HCT116 (cell line): ENCODE measurements around the gene TNRC6C. TPM values are rescaled to one million over a fixed set of nuclear protein-coding genes. Genes with fewer than 3 reads are reported as not detected.

Experiments
- ATAC-seq: fragments of 200-7000 bp; cut with Tn5 transposase; 2 replicates; pipeline ENCODE4 v1.9.1; 2020; ENCODE audit warnings: mild to moderate bottlenecking, moderate library complexity
- BruUV-seq: library from RNA; stranded (reverse); fragments of 400-500 nt; replicated peaks from 2 replicates; lab custom pipeline; 2021; lab: Mats Ljungman, UMichigan
- CTCF ChIA-PET: fragments of 300-600 bp; sonication (Branson Sonifier 250); formaldehyde crosslinking; loops from one replicate; lab custom pipeline; 2021; ENCODE audit warnings: antibody characterized with exemption; lab: Charles Lee
- POLR2A ChIA-PET: fragments of 300-600, 350-600 bp; sonication (Branson Sonifier 250); formaldehyde crosslinking; loops from one replicate; lab custom pipeline; 2021; ENCODE audit warnings: antibody characterized with exemption; lab: Charles Lee
- RAD21 ChIA-PET, 2 experiments: fragments of 300-600 bp; sonication (Branson Sonifier 250); formaldehyde crosslinking; loops; one replicate each; lab custom pipeline; 2023; ENCODE audit warnings: low total read pairs in 2 of 2; ENCODE audit not compliant: uncharacterized antibody in 2 of 2, unreplicated experiment in 2 of 2, low non-redundant PET in 1 of 2; lab: Charles Lee
- DNase-seq: peaks from one replicate; pipeline ENCODE4 v3.0.0-alpha.2; 2010; ENCODE audit warnings: low read depth, low spot score
- H2AFZ ChIP-seq: fragments of 200-600 bp; shearing (Covaris generic), sonication (generic); 2 replicates; pipeline ENCODE4 v1.6.1; 2017; ENCODE audit warnings: low read depth, mixed run types, mixed read lengths, antibody characterized with exemption, low read length; ENCODE audit not compliant: poor library complexity, severe bottlenecking
- H3K27ac ChIP-seq: 2 replicates; pipeline ENCODE4 v1.5.1; 2012; ENCODE audit warnings: low read depth, low read length
- H3K27me3 ChIP-seq: fragments of 200-600 bp; sonication (generic); 2 replicates; pipeline ENCODE4 v1.6.1; 2016; ENCODE audit warnings: mixed run types, low read length, mixed read lengths; ENCODE audit not compliant: insufficient read depth
- H3K36me3 ChIP-seq, 2 experiments: fragments of 200-500 bp in 1 of 2; fragments of 200-600 bp in 1 of 2; sonication (Bioruptor generic) in 1 of 2; sonication (generic) in 1 of 2; 2 replicates each; pipeline versions ENCODE4 v1.5.1 to v1.6.1; 2014 to 2016; ENCODE audit warnings: low read length in 2 of 2, inconsistent platforms in 1 of 2, mixed read lengths in 1 of 2, mixed run types in 1 of 2; ENCODE audit not compliant: insufficient read depth in 2 of 2, control insufficient read depth in 1 of 2
- H3K4me1 ChIP-seq, 2 experiments: fragments of 200-600 bp in 1 of 2; sonication (generic) in 1 of 2; 2 replicates each; pipeline versions ENCODE4 v1.5.1 to v1.6.1; 2012 to 2017; ENCODE audit warnings: low read length in 2 of 2, inconsistent platforms in 1 of 2, mild to moderate bottlenecking in 1 of 2, mixed read lengths in 1 of 2, mixed run types in 1 of 2, moderate library complexity in 1 of 2; ENCODE audit not compliant: insufficient read depth in 2 of 2, control insufficient read depth in 1 of 2
- H3K4me2 ChIP-seq: fragments of 200-600 bp; sonication (generic); 2 replicates; pipeline ENCODE4 v1.6.1; 2017; ENCODE audit warnings: mixed run types, low read length, mixed read lengths
- H3K4me3 ChIP-seq, 2 experiments: fragments of 200-600 bp in 1 of 2; sonication (generic) in 1 of 2; replicated peaks in 1 of 2; 2 replicates each; pipeline ENCODE4 v1.5.1; 2011 to 2016; ENCODE audit warnings: low read length in 2 of 2, control low read depth in 1 of 2, low read depth in 1 of 2, mild to moderate bottlenecking in 1 of 2, mixed read lengths in 1 of 2, mixed run types in 1 of 2
- H3K79me2 ChIP-seq: fragments of 200-600 bp; sonication (generic); 2 replicates; pipeline ENCODE4 v1.6.1; 2017; ENCODE audit warnings: mild to moderate bottlenecking, mixed run types, low read length, moderate library complexity, mixed read lengths; ENCODE audit not compliant: insufficient read depth
- H3K9ac ChIP-seq: fragments of 200-600 bp; sonication (generic); 2 replicates; pipeline ENCODE4 v1.6.1; 2016; ENCODE audit warnings: low read length, mixed read lengths
- H3K9me2 ChIP-seq: fragments of 200-600 bp; sonication (generic), shearing (Covaris generic); 2 replicates; pipeline ENCODE4 v1.6.1; 2017; ENCODE audit warnings: mixed run types, mild to moderate bottlenecking, moderate library complexity; ENCODE audit not compliant: insufficient read depth
- H3K9me3 ChIP-seq, 2 experiments: fragments of 200-500 bp in 1 of 2; fragments of 200-600 bp in 1 of 2; sonication (Bioruptor generic) in 1 of 2; sonication (generic) in 1 of 2; 2 replicates each; pipeline ENCODE4 v1.6.1; 2014 to 2017; ENCODE audit warnings: low read length in 2 of 2, mixed read lengths in 2 of 2, inconsistent platforms in 1 of 2, low read depth in 1 of 2, mild to moderate bottlenecking in 1 of 2, mixed run types in 1 of 2, moderate library complexity in 1 of 2; ENCODE audit not compliant: control insufficient read depth in 1 of 2, insufficient read depth in 1 of 2
- H4K20me1 ChIP-seq: fragments of 200-600 bp; sonication (generic), shearing (Covaris generic); 2 replicates; pipeline ENCODE4 v1.6.1; 2017; ENCODE audit warnings: mixed run types, mild to moderate bottlenecking, moderate library complexity; ENCODE audit not compliant: insufficient read depth
- EGR1 ChIP-seq: IDR thresholded peaks from 2 replicates; pipeline ENCODE4 v1.6.1; 2012; ENCODE audit warnings: low read depth
- JUND ChIP-seq: IDR thresholded peaks from 2 replicates; pipeline ENCODE4 v1.6.1; 2012
- RAD21 ChIP-seq: IDR thresholded peaks from 2 replicates; pipeline ENCODE4 v1.6.1; 2012; ENCODE audit warnings: low read depth, mild to moderate bottlenecking
- REST ChIP-seq: IDR thresholded peaks from 2 replicates; pipeline ENCODE4 v1.6.1; 2012; ENCODE audit warnings: low read depth
- YY1 ChIP-seq: IDR thresholded peaks from 2 replicates; pipeline ENCODE4 v1.6.1; 2011; ENCODE audit warnings: low read length, low read depth, moderate library complexity, mild to moderate bottlenecking; ENCODE audit not compliant: insufficient replicate concordance; ENCODE audit errors: extremely low read depth
- ZBTB33 ChIP-seq: IDR thresholded peaks from 2 replicates; pipeline ENCODE4 v1.6.1; 2011; ENCODE audit warnings: mild to moderate bottlenecking, low read length, moderate library complexity; ENCODE audit not compliant: insufficient replicate concordance; ENCODE audit errors: extremely low read depth
- ZFX ChIP-seq: fragments of 450-650 bp; IDR thresholded peaks from 2 replicates; pipeline ENCODE4 v1.6.1; 2017
- ZNF274 ChIP-seq: fragments of 200-500 bp; sonication (Bioruptor generic); IDR thresholded peaks from 2 replicates; pipeline ENCODE4 v1.6.1; 2014; ENCODE audit warnings: mild to moderate bottlenecking, low read depth, low read length, inconsistent platforms
- intact Hi-C: fragments of 100-400 bp; cut with micrococcal nuclease; formaldehyde crosslinking; loops from 2 replicates; pipeline ENCODE4 v1.10.0; 2022
- total RNA-seq: library from RNA; stranded (reverse); gene quantifications from one replicate; pipeline ENCODE4 v1.2.1, GENCODE V29; 2021; ENCODE audit not compliant: unreplicated experiment

The TNRC6C gene
- total RNA-seq, 1 experiment from 2014 or later, result 23.4 TPM

DNA sequence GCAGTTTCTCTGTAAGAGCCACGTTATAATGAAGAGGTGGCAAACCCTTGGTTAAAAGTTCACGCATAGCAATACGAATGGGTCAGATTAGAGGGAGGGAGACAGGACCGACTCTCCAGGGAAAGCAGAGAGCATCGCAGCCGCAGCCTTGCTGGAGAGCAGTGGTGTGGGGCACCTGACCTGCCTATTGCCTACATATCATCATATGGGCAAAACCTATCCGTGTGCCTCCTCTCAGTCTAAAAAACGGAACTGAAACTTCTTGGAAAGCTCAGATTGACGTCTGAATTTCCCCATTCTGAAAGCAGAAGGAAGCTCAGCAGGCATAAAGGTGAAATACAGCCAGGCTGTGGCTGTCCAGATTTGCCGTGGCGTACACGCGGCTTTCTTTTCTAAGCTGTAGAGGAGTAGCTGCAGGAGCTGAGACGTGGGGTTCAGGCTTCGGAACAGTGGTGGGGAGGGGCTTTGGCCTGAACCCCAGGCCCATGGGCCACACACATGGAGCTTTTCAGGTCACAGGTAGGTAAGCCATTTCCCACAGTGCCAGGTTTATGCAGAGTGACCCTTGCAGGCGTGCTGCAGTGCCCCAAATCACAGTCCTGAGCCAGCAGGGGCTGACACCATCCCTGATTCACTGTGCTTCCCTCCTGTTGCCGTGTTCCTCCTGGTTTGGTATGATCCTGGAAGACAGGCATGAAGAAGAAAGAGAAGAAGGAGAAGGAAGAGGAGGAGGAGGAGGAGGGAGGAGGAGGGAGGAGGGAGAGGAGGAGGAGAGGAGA, 41.6 kb upstream of the TNRC6C start (continued):
- TF ChIP-seq ZBTB33, result no peak
- no peak for TF ChIP-seq YY1
- no peak for TF ChIP-seq JUND
- no peak for TF ChIP-seq RAD21
- TF ChIP-seq REST, result no peak

DNA sequence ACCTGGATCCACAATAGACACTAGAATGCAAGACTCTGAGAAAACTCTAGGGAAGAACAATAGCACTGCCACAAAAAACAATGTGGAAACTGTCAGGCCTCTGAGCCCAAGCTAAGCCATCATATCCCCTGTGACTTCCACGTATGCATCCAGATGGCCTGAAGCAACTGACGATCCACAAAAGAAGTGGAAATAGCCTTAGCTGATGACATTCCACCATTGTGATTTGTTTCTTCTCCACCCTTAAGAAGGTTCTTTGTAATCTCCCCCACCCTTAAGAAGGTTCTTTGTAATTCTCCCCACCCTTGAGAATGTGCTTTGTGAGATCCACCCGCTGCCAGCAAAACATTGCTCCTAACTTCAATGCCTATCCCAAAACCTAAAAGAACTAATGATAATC, 39.2 kb upstream of the TNRC6C start:
- ChIA-PET POLR2A (no interaction called here), CTCF (no interaction called here), RAD21 (no interaction called here)
- Histone ChIP-seq H3K9me3 (no peaks in the 10 kb centered on the region), H3K4me2 (no peak overlapping the region), H3K4me3 (no peak overlapping the region), H3K4me1 (peaks cover 0 to 4% of the 10 kb centered on the region in 2 experiments; a peak in 1 of 4 replicates), H3K27me3 (peaks cover 41% of the 10 kb centered on the region), H3K9me2 (no peaks in the 10 kb centered on the region), H4K20me1 (no peaks in the 10 kb centered on the region), H3K79me2 (no peaks in the 10 kb centered on the region), H3K36me3 (no peaks in the 10 kb centered on the region), H2AFZ (no peak overlapping the region), H3K9ac (no peak overlapping the region), H3K27ac (no peak overlapping the region)
- DNase-seq (no peak), ATAC-seq (no peak)
- TF ChIP-seq EGR1, result no peak
- no peak for TF ChIP-seq ZNF274
- no peak for TF ChIP-seq ZFX
- intact Hi-C loops, result no loop called here
- no TSS peak for BruUV-seq
